IMR-90 (cell line): ENCODE data around the gene SERP1. TPM values are rescaled to one million over a fixed set of nuclear protein-coding genes. Genes with fewer than 3 reads are reported as not detected.

Experiments used
- ATAC-seq: fragments of 200-7000 bp; cut with Tn5 transposase; 2 replicates; pipeline ENCODE4 v1.9.1; 2020; ENCODE audit warnings: low read depth, mild to moderate bottlenecking, moderate library complexity
- BruUV-seq: library from RNA; stranded (reverse); fragments of 400-500 nt; replicated peaks from 2 replicates; lab custom pipeline; 2021; lab: Mats Ljungman, UMichigan
- CTCF ChIA-PET: fragments of 300-600 bp; formaldehyde crosslinking; extraction: SDS; loops from one replicate; lab custom pipeline; 2021; ENCODE audit warnings: antibody characterized with exemption; lab: Yijun Ruan, JAX
- POLR2A ChIA-PET: fragments of 300-600 bp; sonication (Branson Sonifier 250); formaldehyde crosslinking; loops from one replicate; lab custom pipeline; 2022; ENCODE audit warnings: antibody characterized with exemption; ENCODE audit not compliant: unreplicated experiment; lab: Charles Lee
- DNase-seq: peaks from one replicate; pipeline ENCODE4 v3.0.0; 2013
- H2AFZ ChIP-seq: replicated peaks from 2 replicates; pipeline ENCODE3; 2013; ENCODE audit warnings: low read length, mild to moderate bottlenecking; ENCODE audit not compliant: poor library complexity
- H2AK5ac ChIP-seq: 2 replicates; pipeline ENCODE4 v1.6.1; 2013; ENCODE audit warnings: low read depth, low read length, inconsistent platforms
- H2AK9ac ChIP-seq: replicated peaks from 2 replicates; pipeline ENCODE3; 2013; ENCODE audit warnings: mild to moderate bottlenecking, low read depth, low read length, moderate library complexity; ENCODE audit not compliant: poor library complexity
- H2BK120ac ChIP-seq: 2 replicates; pipeline ENCODE4 v1.6.1; 2013; ENCODE audit warnings: low read depth, low read length, inconsistent platforms
- H2BK15ac ChIP-seq: 3 replicates; pipeline ENCODE4 v1.6.1; 2013; ENCODE audit warnings: low read depth, low read length, inconsistent platforms
- H2BK20ac ChIP-seq: 2 replicates; pipeline ENCODE4 v1.6.1; 2013; ENCODE audit warnings: low read depth, mild to moderate bottlenecking, inconsistent platforms, low read length, moderate library complexity
- H2BK5ac ChIP-seq: 2 replicates; pipeline ENCODE4 v1.6.1; 2013; ENCODE audit warnings: mild to moderate bottlenecking, low read depth, low read length, inconsistent platforms; ENCODE audit not compliant: poor library complexity, severe bottlenecking
- H3K14ac ChIP-seq: replicated peaks from 2 replicates; pipeline ENCODE4 v1.6.1; 2013; ENCODE audit warnings: low read depth, low read length, inconsistent platforms
- H3K18ac ChIP-seq: 2 replicates; pipeline ENCODE4 v1.6.1; 2013; ENCODE audit warnings: low read depth, low read length, control low read depth
- H3K23ac ChIP-seq: 2 replicates; pipeline ENCODE4 v1.6.1; 2013; ENCODE audit warnings: low read depth, low read length, inconsistent platforms
- H3K27ac ChIP-seq: 2 replicates; pipeline ENCODE4 v1.5.1; 2013; ENCODE audit warnings: mild to moderate bottlenecking, control low read depth, low read length; ENCODE audit not compliant: insufficient read depth
- H3K27me3 ChIP-seq: 2 replicates; pipeline ENCODE4 v1.6.1; 2013; ENCODE audit warnings: low read length; ENCODE audit not compliant: control insufficient read depth, insufficient read depth
- H3K36me3 ChIP-seq: 2 replicates; pipeline ENCODE4 v1.6.1; 2013; ENCODE audit warnings: low read length, mixed read lengths; ENCODE audit not compliant: control insufficient read depth, insufficient read depth
- H3K4ac ChIP-seq: 2 replicates; pipeline ENCODE4 v1.6.1; 2013; ENCODE audit warnings: low read depth, low read length, inconsistent platforms
- H3K4me1 ChIP-seq: 2 replicates; pipeline ENCODE4 v1.6.1; 2013; ENCODE audit warnings: low read length, mixed read lengths; ENCODE audit not compliant: control insufficient read depth, insufficient read depth
- H3K4me2 ChIP-seq: 2 replicates; pipeline ENCODE4 v1.6.1; 2013; ENCODE audit warnings: low read depth, mild to moderate bottlenecking, control low read depth, low read length, moderate library complexity
- H3K4me3 ChIP-seq: 2 replicates; pipeline ENCODE4 v1.5.1; 2013; ENCODE audit warnings: low read depth, mild to moderate bottlenecking, control low read depth, low read length, moderate library complexity; ENCODE audit not compliant: insufficient read depth
- H3K56ac ChIP-seq: 2 replicates; pipeline ENCODE4 v1.6.1; 2013; ENCODE audit warnings: low read length, inconsistent platforms; ENCODE audit not compliant: insufficient read depth; ENCODE audit errors: extremely low read depth
- H3K79me1 ChIP-seq, 2 experiments: 2 replicates each; pipeline ENCODE4 v1.6.1; 2013; ENCODE audit warnings: low read length in 2 of 2, inconsistent platforms in 1 of 2, low read depth in 1 of 2
- H3K9ac ChIP-seq: 2 replicates; pipeline ENCODE4 v1.6.1; 2013; ENCODE audit warnings: low read depth, low read length, control low read depth
- H3K9me1 ChIP-seq: 2 replicates; pipeline ENCODE4 v1.6.1; 2013; ENCODE audit warnings: low read length, inconsistent platforms; ENCODE audit not compliant: insufficient read depth
- H3K9me3 ChIP-seq: 2 replicates; pipeline ENCODE4 v1.6.1; 2013; ENCODE audit warnings: low read length; ENCODE audit not compliant: control insufficient read depth, insufficient read depth
- H4K20me1 ChIP-seq: 2 replicates; pipeline ENCODE4 v1.6.1; 2013; ENCODE audit warnings: low read length, inconsistent platforms; ENCODE audit not compliant: insufficient read depth
- H4K5ac ChIP-seq: 2 replicates; pipeline ENCODE4 v1.6.1; 2013; ENCODE audit warnings: mild to moderate bottlenecking, low read depth, low read length, control low read depth
- H4K8ac ChIP-seq, 2 experiments: 2 replicates each; pipeline ENCODE4 v1.6.1; 2013; ENCODE audit warnings: low read depth in 2 of 2, low read length in 2 of 2, control low read depth in 1 of 2, inconsistent platforms in 1 of 2
- H4K91ac ChIP-seq: 2 replicates; pipeline ENCODE4 v1.6.1; 2013; ENCODE audit warnings: low read depth, low read length, inconsistent platforms; ENCODE audit not compliant: insufficient read depth
- BHLHE40 ChIP-seq: fragments of 150-350 bp; IDR thresholded peaks from 2 replicates; pipeline ENCODE4 v1.6.1; 2016; ENCODE audit warnings: mild to moderate bottlenecking, low read depth, low read length
- CEBPB ChIP-seq: IDR thresholded peaks from 2 replicates; pipeline ENCODE4 v1.6.1; 2012; ENCODE audit warnings: low read depth, low read length, improper control_type of control experiment
- CHD1 ChIP-seq: IDR thresholded peaks from 2 replicates; pipeline ENCODE4 v1.6.1; 2012; ENCODE audit warnings: low read depth, low read length, improper control_type of control experiment
- FOS ChIP-seq: fragments of 150-350 bp; IDR thresholded peaks from 2 replicates; pipeline ENCODE4 v1.6.1; 2016; ENCODE audit warnings: low read depth, low read length
- MXI1 ChIP-seq: IDR thresholded peaks from 2 replicates; pipeline ENCODE4 v1.6.1; 2012; ENCODE audit warnings: low read depth, mild to moderate bottlenecking, low read length, moderate library complexity, borderline replicate concordance
- NFE2L2 ChIP-seq: fragments of 150-350 bp; IDR thresholded peaks from 2 replicates; pipeline ENCODE4 v1.6.1; 2016; ENCODE audit warnings: low read depth, mild to moderate bottlenecking, low read length
- POLR2A ChIP-seq: IDR thresholded peaks from 2 replicates; pipeline ENCODE4 v1.6.1; 2012; ENCODE audit warnings: mild to moderate bottlenecking, low read depth, low read length
- RFX5 ChIP-seq: IDR thresholded peaks from 2 replicates; pipeline ENCODE4 v1.8.0; 2012; ENCODE audit warnings: low read depth, mild to moderate bottlenecking, low read length, moderate library complexity
- SMC3 ChIP-seq: fragments of 150-350 bp; IDR thresholded peaks from 2 replicates; pipeline ENCODE4 v1.6.1; 2016; ENCODE audit warnings: low read depth, mild to moderate bottlenecking, antibody characterized with exemption, low read length, moderate library complexity
- WGBS, 2 experiments: methylation state at CpG; one replicate each; pipeline versions ENCODE4 v1.1.5 to v1.1.7; 2013; ENCODE audit warnings: missing lambda C conversion rate in 2 of 2; ENCODE audit not compliant: insufficient read length in 1 of 2; ENCODE audit errors: extremely low coverage in 2 of 2; 5-methylcytosine and 5-hydroxymethylcytosine counted together
- dilution Hi-C: fragments of 300-500 bp; cut with HindIII; formaldehyde crosslinking; loops from one replicate; pipeline ENCODE4 v1.14.3; 2018; ENCODE audit warnings: low sequenced_read_pairs; ENCODE audit not compliant: unreplicated experiment
- in situ Hi-C: fragments of 300-500 bp; cut with MboI; formaldehyde crosslinking; loops from 3 replicates; pipeline ENCODE4 v1.14.3; 2019; ENCODE audit warnings: low sequenced_read_pairs, inconsistent platforms, mixed read lengths
- intact Hi-C: fragments of 100-400 bp; cut with micrococcal nuclease; formaldehyde crosslinking; loops from 2 replicates; pipeline ENCODE4 v1.10.0; 2022
- polyA plus RNA-seq, 3 experiments: library from polyadenylated mRNA; depleted of rRNA; stranded (reverse); fragments of >200 nt; gene quantifications; 2 replicates each; pipeline ENCODE4 v1.2.3, GENCODE V29; 2012; ENCODE audit warnings: low replicate concordance in 1 of 3
- total RNA-seq: library from RNA; depleted of rRNA; stranded (reverse); fragments of >200 nt; gene quantifications from 2 replicates; pipeline ENCODE4 v1.2.3, GENCODE V29; 2012
- TF ChIP-seq, protein P1 (sequence below): fragments of 150-350 bp; IDR thresholded peaks from 2 replicates; pipeline ENCODE4 v1.6.1; 2016; ENCODE audit warnings: low read depth, mild to moderate bottlenecking, low read length, moderate library complexity, borderline replicate concordance
- TF ChIP-seq, protein P2 (sequence below): fragments of 150-350 bp; IDR thresholded peaks from 2 replicates; pipeline ENCODE4 v1.6.1; 2017; ENCODE audit warnings: mild to moderate bottlenecking, antibody characterized with exemption, low read length, low read depth

Gene SERP1
- total and polyA plus RNA-seq, 2 of the 4 experiments (the other 2 are of a cell fraction) = 64.0 to 73.4 TPM

DNA sequence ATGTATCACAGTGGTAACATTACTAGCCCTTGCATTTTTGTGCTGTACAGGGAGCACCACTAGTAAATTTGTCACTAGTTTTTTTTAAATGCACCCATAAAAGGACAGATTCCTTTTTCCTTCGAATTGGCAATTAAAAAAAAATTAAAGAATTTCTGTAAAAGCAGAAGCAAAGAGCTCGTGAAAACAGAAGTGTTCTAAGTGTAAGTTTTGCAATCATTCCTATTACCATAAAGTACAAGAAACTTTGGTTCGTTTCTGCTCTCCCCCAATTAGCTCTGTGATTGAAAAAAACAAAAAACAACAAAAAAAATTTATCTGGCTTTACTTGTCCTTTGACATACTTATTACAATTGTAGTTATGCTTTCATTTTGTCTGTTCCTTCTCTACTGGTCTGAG, 5.3 kb downstream of the SERP1 start:
- ChIA-PET POLR2A (no interaction called here), CTCF (interaction anchor here (0.6 to 0.7 kb wide), 2 partner anchors 189 to 227 kb away, joined by 3 to 4 read pairs; no protein-coding TSS in a partner anchor)
- H2BK20ac ChIP-seq = no peak overlapping the region
- intact Hi-C loops = no loop called here
- TF ChIP-seq CHD1 (no peak), RFX5 (no peak), POLR2A (no peak; the same call in 1 of the 2 replicates), BHLHE40 (no peak), MXI1 (no peak), FOS (no peak), NFE2L2 (no peak), CEBPB (no peak), SMC3 (no peak)
- TF ChIP-seq, protein P1, sequence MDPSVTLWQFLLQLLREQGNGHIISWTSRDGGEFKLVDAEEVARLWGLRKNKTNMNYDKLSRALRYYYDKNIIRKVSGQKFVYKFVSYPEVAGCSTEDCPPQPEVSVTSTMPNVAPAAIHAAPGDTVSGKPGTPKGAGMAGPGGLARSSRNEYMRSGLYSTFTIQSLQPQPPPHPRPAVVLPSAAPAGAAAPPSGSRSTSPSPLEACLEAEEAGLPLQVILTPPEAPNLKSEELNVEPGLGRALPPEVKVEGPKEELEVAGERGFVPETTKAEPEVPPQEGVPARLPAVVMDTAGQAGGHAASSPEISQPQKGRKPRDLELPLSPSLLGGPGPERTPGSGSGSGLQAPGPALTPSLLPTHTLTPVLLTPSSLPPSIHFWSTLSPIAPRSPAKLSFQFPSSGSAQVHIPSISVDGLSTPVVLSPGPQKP = no peak
- TF ChIP-seq, protein P2, sequence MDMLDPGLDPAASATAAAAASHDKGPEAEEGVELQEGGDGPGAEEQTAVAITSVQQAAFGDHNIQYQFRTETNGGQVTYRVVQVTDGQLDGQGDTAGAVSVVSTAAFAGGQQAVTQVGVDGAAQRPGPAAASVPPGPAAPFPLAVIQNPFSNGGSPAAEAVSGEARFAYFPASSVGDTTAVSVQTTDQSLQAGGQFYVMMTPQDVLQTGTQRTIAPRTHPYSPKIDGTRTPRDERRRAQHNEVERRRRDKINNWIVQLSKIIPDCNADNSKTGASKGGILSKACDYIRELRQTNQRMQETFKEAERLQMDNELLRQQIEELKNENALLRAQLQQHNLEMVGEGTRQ = no peak
- H2BK15ac ChIP-seq = no peak overlapping the region
- ATAC-seq = no peak
- H4K5ac ChIP-seq = no peak overlapping the region
- H4K8ac ChIP-seq = no peak overlapping the region
- DNase-seq = no peak
- no peaks in the 10 kb centered on the region for H3K9me3 ChIP-seq
- H2AFZ ChIP-seq = no peak overlapping the region
- no peak overlapping the region for H3K9ac ChIP-seq
- H3K27ac ChIP-seq = no peak overlapping the region
- H3K56ac ChIP-seq = no peak overlapping the region
- no peaks in the 10 kb centered on the region for H3K36me3 ChIP-seq
- no peaks in the 10 kb centered on the region for H3K4me1 ChIP-seq
- peaks cover 36% of the 10 kb centered on the region; the same call in 1 of the 2 replicates for H4K20me1 ChIP-seq
- no peak overlapping the region for H2BK120ac ChIP-seq
- H2BK5ac ChIP-seq = no peak overlapping the region
- H2AK9ac ChIP-seq = no peak overlapping the region
- in situ Hi-C loops = no loop called here
- H3K23ac ChIP-seq = no peak overlapping the region
- H3K14ac ChIP-seq = no peak overlapping the region
- H2AK5ac ChIP-seq = no peak overlapping the region
- dilution Hi-C loops = no loop called here
- no CpG with 5 or more reads among the region's 3 CpGs for WGBS, 2 experiments
- H3K4me2 ChIP-seq = no peak overlapping the region
- no peak overlapping the region for H4K91ac ChIP-seq
- H3K4me3 ChIP-seq = no peak overlapping the region
- H3K18ac ChIP-seq = no peak overlapping the region
- H3K9me1 ChIP-seq = 0 out of 2 replicates have a peak, but pooled peaks cover 2% of the 10 kb centered on the region
- BruUV-seq = no TSS peak
- H3K4ac ChIP-seq = no peak overlapping the region
- H3K27me3 ChIP-seq = no peaks in the 10 kb centered on the region
- peaks cover 8 to 36% of the 10 kb centered on the region in 2 experiments; a peak in 3 of 4 replicates for H3K79me1 ChIP-seq
